Stimulated activated CD4-positive, alpha-beta T cell treated with anti-CD3 and anti-CD28 coated beads, Interleukin-2, amount 100 ng/mL, for 4 hours (primary cell): Measurements from ENCODE around the gene C1QTNF1.

ENCODE experiments used
- DNase-seq: peaks from one replicate; pipeline ENCODE4 v3.0.0-alpha.2; 2020; ENCODE audit warnings: low read depth

The C1QTNF1 gene

DNA sequence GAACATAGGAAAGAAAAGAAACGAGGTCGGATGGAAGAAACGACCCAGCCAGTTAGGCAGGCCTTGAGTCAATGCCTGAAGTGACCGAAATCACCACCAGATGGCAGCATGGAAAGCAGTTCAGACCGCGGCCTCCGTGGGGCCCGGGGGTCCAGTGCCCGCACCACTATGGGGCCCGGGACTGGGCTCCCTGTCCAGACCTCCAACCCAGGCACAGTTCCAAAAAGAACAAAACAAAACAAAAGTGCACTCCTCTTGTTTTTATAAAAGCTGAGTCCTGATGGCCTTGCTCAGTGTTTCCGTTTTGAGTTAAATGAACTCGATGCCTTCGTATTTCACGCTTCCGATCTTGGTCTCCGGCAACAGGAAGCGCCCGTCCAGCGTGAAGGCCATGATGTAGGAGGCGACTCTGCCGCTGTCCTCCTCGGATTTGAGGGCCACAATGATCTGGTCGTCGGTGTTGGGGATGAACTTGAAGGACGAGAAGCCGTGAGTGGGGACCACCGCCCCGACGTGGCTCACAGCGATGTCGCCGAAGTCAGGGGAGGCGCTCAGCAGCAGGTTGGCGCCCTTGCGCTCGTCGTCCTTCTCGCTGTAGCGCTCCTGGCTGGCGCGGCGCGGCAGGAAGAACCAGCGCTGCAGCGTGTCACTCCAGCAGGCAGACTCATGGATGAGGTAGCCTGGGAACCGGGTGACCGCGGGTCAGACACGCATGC, 30.6 kb upstream of the C1QTNF1 start:
- peak; percentile 37 for DNase-seq

- no peak for DNase-seq
Measured at GRCh38 chr17:78993981-78994671, 29.8 kb upstream of the C1QTNF1 start.

DNA sequence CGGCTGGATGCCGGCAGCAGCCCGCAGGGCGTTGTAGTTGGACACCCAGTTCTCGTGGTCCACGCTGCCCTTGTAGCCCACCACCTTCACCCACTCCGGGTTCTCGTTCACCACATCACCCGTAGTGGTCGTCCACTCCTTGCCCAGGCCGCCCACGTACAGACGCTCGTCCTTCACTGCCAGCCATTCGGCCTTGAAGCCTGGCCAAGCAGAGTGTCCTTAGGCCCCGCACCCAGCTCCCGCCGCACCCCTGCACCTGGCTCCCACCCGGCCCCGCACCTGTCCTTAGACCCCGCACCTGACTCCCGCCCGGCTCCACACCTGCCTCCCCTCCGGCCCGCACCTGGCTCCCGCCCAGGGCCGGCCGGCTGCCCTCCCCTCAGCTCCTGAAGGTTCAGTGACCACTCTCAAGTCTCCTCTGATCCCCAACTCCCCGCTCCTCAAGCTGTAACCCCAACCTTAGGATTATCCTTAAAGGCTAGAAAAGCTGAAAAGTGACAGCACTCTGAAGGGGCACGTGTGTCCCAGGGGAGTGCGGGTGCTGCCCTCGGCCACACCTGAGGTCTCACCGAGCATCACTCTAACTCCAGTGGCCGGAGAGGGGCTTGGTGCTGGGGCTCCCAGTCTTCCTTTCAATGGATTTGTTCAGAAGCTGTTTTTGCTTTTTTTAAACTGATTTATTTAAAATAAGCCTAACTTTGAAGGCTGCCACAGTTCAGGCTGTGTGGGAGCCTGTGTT, 28.8 kb upstream of the C1QTNF1 start:
- no peak for DNase-seq

DNA sequence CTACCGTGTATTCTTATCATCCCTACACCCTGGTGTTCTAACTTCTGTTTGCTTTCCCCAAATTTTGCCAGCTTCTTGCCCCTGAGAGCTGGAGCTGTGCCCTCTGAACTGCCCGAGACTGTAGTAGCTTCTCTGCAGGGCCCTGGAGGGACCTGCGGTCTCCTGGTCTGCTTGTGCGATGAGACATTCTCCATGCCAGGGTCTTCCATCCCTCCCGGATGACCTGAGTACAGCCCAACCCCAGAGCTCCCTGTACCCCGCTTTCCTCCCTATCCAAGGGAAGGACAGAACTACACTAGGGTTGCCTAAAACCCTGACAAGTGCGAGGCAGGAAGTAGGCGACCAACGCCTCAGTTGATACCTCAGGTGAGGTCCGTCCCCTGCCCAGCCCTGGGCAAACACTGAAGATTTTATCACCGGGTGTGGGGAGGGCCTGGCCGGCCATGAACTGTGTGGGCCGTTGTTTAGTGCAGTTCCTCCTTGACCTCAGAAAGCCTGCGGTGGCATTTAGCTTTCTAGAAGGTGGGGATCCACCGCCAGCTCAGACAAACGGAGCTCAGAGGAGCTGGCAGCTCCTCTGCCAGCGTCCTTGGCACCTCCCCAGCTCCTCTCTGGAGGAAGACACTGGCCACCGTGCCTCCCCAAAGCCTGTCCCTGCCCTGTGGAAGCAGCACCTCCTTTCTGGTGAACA, 28.1 kb upstream of the C1QTNF1 start:
- no peak for DNase-seq

GRCh38 chr17:78996781-78997201, 27.2 kb upstream of the C1QTNF1 start:
- no peak for DNase-seq

DNA sequence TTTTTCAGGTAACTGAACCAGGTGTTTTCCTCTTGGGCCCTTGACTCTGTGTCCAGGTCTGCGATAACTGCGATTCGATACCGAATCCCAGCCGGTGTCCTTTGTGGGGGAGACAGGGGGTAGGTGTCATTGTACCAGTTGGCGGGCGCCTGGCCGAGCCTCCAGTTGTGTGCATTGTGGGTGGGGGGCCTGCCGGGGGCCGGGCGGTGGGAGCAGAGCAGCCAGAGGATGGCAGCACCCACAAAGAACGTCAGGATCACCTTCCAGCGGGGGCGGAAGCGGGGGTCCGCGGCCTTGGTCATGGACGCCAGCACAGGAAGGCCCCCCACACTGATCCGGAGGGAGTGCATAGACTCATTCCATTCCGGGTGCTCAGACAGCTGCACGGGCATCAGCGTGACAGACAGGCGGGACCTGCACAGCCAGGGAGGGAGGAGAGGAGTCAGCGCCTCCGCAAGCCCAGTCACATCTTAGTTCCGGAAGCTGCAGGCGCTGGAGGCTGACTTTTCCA, 26.7 kb upstream of the C1QTNF1 start:
- DNase-seq, result no peak

DNA sequence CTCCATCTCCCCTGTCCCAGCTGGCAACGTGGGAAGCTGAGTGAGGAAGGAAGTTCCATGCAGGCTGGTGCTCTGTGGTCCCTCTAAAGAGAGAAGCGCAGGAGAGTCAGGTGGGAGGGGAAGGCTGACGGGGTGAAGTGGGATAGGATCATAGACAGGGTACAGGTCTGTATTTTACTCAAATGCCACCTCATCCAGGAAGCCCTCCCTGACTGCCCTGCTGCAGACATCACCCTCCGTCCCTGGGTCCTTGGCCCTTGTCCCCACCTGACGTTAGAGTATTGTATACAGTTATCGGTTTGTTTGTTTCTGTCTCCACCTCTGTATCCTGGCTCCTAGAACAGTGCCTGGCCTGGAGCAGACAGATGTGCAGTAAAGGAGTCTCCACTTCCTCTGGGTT, 26.1 kb upstream of the C1QTNF1 start:
- no peak for DNase-seq

DNA sequence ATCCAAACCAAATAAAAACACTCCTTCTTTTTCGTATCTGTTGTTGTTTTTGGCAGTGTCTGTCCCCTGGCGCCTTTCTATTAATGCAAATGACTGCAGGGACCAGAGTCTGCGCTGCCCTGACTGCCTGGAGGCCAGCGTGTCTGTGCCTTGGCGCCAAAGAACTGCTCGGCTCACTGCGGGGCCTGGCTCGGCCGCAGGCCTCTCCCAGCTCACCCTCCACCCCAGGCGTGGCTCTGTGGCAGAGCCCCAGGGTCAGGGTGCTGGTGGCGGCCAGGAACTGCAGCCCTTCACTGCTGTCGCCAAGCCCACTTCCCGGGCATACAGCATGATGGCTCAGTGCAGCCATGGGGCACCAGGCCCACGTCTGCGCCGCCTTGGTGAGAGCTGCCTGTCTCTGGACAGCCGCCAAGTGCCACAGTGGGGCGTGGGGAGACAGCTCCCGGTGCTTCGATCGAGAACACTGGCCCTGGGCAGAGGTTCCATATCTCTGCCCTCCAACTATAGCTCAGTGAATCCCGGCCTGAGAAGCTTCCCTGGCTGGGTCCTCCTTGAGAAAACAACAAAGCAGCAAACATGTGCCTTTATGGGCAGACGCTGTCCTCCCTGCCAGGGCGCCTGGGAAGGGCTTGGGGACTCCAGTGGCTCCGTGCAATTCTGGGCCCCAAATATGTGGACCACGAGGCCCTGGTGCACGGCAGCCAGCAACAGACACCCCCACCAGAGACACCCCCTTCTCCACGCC, 25.5 kb upstream of the C1QTNF1 start:
- DNase-seq, result no peak

- DNase-seq, result no peak
Measured at GRCh38 chr17:78999056-78999768, 24.8 kb upstream of the C1QTNF1 start.

GRCh38 chr17:78999947-79000395, 24.0 kb upstream of the C1QTNF1 start:
- DNase-seq, result no peak

DNA sequence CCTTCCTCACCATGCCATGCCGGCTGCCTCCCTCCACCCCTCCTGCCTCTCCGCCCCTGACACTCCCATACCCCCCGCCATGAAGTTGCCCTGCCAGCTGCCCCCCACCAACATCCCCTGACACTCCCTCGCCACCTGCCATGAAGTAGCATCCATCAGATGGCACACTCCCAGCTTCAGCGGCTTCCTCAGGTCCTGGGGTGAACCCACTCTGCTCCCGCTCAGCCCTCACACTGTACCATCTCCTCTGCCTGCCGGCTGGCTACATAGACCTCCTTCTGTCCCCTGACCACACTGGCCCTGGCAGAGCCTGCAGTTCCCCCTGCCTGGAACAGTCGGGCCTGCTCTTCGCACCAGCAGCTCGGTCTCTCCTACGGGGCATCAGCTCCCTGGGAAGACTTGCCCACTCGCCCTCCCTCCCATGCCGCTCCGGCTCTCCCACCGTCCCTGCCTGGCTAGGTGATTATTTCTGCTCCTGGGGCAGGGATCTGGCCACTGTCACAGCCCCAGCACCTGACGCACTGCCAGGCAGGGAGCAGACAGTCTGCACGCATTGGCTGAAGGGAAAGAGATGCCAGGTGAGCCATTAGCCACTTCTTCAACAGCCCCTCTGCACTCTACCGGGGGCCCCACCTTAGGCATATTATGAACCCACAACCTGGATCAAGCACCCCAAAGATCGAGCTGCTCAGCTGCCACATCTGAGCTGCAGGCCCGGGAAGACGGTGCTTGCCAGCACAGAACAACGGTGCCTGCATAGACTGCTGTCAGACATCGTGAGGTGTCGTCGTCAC, 23.4 kb upstream of the C1QTNF1 start:
- DNase-seq, result no peak

GRCh38 chr17:79001190-79002020, 22.6 kb upstream of the C1QTNF1 start:
- no peak for DNase-seq

- DNase-seq, result no peak
Measured at GRCh38 chr17:79002291-79002690, 21.7 kb upstream of the C1QTNF1 start.

DNA sequence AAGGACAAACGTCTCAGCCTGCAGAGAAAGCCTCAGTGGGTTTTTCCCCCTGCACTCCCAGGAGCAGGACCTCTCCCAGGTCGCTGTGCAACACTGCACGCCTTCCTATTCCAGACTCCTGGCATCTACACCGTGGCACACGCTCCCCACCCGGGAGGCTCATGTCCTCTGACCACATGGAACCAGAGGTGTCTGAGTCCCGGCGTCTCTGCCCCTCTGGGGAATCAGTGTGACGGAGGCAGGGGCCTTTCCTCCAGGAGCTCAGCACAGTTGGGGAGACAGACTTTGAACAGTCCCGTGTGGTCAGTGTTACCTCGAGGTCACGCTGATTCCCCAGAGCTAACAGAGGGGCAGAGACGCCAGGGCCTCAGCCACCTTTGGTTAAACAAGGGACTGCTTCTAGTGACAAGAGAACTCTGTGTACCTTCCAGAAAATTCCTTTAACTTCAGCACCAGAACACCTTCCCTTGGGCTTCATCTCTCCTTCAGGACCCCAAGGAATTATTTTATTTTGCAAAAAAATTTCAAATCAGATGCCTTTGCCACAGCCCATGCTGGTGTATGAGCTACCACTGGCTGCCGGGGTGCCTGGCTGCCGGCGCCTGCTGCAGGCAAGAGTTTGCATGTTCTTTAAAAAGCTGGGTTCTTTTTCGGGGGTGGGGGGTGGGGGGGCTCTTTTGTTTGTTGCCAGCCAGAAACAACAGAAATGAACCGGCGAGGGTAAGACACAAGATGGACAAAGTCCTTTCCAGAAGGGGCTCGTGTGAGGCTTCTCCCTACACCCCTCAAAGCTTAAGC, 21.0 kb upstream of the C1QTNF1 start:
- no peak for DNase-seq

DNA sequence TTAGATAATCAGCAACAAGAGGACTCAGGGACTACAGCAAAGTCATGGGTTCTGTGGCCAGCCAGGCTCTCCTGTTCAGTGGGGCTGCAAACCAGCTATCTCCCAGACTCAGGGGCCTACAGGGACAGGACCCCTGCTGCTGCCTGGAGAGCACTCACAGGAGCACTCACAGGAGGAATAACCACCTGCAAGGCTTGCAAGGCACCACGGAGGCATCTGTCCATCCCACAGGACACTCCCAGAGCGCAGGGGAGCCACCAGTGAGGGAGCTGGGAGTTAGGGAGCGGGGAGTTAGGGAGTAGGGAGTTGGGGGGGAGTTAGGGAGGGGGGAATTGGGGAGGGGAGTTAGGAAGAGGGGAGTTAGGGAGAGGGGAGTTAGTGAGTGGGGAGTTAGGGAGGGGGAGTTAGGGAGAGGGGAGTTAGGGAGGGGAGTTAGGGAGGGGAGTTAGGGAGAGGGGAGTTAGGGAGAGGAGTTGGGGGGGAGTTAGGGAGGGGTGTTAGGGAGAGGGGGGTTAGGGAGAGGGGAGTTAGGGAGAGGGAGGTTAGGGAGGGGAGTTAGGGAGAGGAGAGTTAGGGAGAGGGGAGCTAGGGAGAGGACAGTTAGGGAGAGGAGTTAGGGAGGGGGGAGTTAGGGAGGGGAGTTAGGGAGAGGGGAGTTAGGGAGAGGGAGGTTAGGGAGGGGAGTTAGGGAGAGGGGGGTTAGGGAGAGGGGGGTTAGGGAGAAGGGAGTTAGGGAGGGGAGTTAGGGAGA, 20.1 kb upstream of the C1QTNF1 start:
- no peak for DNase-seq

DNA sequence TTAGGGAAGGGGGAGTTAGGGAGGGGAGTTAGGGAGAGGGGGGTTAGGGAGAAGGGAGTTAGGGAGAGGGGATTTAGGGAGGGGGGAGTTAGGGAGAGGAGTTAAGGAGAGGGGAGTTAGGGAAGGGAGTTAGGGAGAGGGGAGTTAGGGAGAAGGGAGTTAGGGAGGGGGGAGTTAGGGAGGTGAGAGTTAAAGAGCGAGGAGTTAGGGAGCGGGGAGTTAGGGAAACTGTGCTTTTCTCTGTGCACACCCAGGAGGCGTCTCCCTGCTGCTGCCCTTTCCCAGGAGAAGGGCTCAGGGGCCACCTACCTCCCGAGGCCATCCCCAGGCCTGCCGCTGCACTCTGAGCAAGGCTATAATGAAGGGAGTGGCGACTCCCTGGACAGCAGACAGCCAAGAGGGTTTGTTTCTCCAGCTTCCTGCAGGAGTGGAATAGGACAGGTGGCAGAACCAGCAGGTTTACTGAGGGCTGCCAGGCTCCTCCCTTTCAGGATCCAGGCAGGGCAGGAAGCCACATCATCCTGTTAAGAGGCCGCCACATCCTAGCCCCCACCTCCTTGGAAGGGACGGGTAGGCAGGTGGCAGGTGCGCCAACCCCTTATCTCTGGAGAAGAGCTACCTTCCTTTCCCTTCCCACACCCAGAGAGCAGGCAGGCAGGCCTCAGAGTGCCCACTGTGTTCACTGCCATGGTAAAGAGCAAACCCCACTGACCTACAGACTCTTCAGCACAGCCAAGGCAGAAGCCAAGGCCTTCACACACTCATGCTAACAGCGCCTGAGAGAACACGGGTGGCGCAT, 18.7 kb upstream of the C1QTNF1 start:
- no peak for DNase-seq

- no peak for DNase-seq
Measured at GRCh38 chr17:79006046-79006445, 17.9 kb upstream of the C1QTNF1 start.
